ENCODE results near the gene ST6GAL2. TPM values are rescaled to one million over a fixed set of nuclear protein-coding genes. Genes with fewer than 3 reads are reported as not detected.

Gene ST6GAL2
- total RNA-seq, 1 donor, result 0.36 TPM

DNA sequence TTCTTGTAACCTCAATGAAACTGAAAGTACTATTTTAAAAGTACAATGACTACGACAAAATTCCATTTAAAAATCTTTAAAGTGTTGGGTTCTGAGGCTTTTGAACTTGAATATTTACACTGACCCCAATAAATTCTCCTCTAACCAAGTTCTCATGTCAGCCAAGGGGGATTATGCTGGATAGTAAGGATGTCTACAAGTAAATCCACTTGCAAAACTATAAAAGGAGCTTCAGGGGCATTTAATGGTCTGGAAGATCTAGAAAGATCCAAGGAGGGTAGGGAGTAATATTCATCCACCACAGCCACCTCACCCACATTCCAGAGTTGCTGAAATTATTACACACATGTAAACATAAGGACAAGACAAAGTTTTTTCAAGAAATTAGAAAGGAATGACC lies 81.8 kb downstream of the ST6GAL2 start:
- H3K79me2 ChIP-seq (ENCODE audit: insufficient read depth, low read length), result no peaks in the 10 kb centered on the region
- TF ChIP-seq, protein P1, sequence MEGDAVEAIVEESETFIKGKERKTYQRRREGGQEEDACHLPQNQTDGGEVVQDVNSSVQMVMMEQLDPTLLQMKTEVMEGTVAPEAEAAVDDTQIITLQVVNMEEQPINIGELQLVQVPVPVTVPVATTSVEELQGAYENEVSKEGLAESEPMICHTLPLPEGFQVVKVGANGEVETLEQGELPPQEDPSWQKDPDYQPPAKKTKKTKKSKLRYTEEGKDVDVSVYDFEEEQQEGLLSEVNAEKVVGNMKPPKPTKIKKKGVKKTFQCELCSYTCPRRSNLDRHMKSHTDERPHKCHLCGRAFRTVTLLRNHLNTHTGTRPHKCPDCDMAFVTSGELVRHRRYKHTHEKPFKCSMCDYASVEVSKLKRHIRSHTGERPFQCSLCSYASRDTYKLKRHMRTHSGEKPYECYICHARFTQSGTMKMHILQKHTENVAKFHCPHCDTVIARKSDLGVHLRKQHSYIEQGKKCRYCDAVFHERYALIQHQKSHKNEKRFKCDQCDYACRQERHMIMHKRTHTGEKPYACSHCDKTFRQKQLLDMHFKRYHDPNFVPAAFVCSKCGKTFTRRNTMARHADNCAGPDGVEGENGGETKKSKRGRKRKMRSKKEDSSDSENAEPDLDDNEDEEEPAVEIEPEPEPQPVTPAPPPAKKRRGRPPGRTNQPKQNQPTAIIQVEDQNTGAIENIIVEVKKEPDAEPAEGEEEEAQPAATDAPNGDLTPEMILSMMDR (IDR thresholded peaks at IDR 0.05; ENCODE audit: extremely low read depth, low read depth, low read length), result no peak
- H4K20me1 ChIP-seq (ENCODE audit: insufficient read depth, low read length), result no peaks in the 10 kb centered on the region
- no peaks in the 10 kb centered on the region for H3K9me3 ChIP-seq (ENCODE audit: low read depth, low read length)
- no peak for DNase-seq (ENCODE audit: insufficient read length, low spot score, missing footprints)
- no peak overlapping the region for H3K4me2 ChIP-seq (ENCODE audit: insufficient read depth, low read length)
- H3K27me3 ChIP-seq (ENCODE audit: insufficient read depth, low read length), result no peaks in the 10 kb centered on the region
- no peaks in the 10 kb centered on the region for H3K4me1 ChIP-seq (ENCODE audit: insufficient read depth, low read length)
- H3K4me3 ChIP-seq (ENCODE audit: insufficient read depth, low read length), result no peak overlapping the region
- no peak overlapping the region for H3K27ac ChIP-seq (ENCODE audit: low read depth, low read length)
- no peaks in the 10 kb centered on the region for H3K36me3 ChIP-seq (ENCODE audit: insufficient read depth, low read length)
- H2AFZ ChIP-seq (ENCODE audit: low read length), result no peak overlapping the region

- H3K9me3 ChIP-seq (ENCODE audit: low read depth, low read length), result no peaks in the 10 kb centered on the region
- H4K20me1 ChIP-seq (ENCODE audit: insufficient read depth, low read length), result no peaks in the 10 kb centered on the region
- no peaks in the 10 kb centered on the region for H3K79me2 ChIP-seq (ENCODE audit: insufficient read depth, low read length)
- H3K36me3 ChIP-seq (ENCODE audit: insufficient read depth, low read length), result no peaks in the 10 kb centered on the region
- no peaks in the 10 kb centered on the region for H3K4me1 ChIP-seq (ENCODE audit: insufficient read depth, low read length)
- H3K27me3 ChIP-seq (ENCODE audit: insufficient read depth, low read length), result no peaks in the 10 kb centered on the region
- TF ChIP-seq, protein P1 (IDR thresholded peaks at IDR 0.05; ENCODE audit: extremely low read depth, low read depth, low read length), result no peak
- DNase-seq (ENCODE audit: insufficient read length, low spot score, missing footprints), result no peak
- no peak overlapping the region for H3K4me3 ChIP-seq (ENCODE audit: insufficient read depth, low read length)
- no peak overlapping the region for H3K27ac ChIP-seq (ENCODE audit: low read depth, low read length)
- H3K4me2 ChIP-seq (ENCODE audit: insufficient read depth, low read length), result no peak overlapping the region
- H2AFZ ChIP-seq (ENCODE audit: low read length), result no peak overlapping the region
Observed at GRCh38 chr2:106800976-106801655, 84.9 kb downstream of the ST6GAL2 start.

DNA sequence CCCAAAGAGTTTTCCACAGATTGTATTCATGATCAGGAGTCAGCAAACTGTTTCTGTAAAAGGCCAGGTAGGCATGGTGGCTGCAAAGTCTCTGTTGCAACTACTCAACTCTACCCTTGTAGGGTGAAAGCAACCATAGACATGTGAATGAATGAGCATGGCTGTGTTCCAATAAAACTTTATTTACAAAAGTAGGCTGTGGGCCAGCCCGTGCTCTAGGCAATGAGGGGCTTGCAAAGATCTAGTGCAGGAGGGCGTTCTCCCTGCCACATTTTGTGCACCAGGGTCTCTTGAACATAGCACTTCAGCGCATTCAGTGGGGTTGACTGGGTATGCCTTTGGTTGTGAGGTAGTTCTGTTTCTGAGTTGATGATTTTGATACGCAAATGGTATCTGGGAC lies 85.8 kb downstream of the ST6GAL2 start:
- no peak overlapping the region for H3K27ac ChIP-seq (ENCODE audit: low read depth, low read length)
- H3K27me3 ChIP-seq (ENCODE audit: insufficient read depth, low read length), result no peaks in the 10 kb centered on the region
- no peak overlapping the region for H3K4me3 ChIP-seq (ENCODE audit: insufficient read depth, low read length)
- DNase-seq (ENCODE audit: insufficient read length, low spot score, missing footprints), result no peak
- H3K4me2 ChIP-seq (ENCODE audit: insufficient read depth, low read length), result no peak overlapping the region
- no peaks in the 10 kb centered on the region for H3K4me1 ChIP-seq (ENCODE audit: insufficient read depth, low read length)
- TF ChIP-seq, protein P1 (IDR thresholded peaks at IDR 0.05; ENCODE audit: extremely low read depth, low read depth, low read length), result no peak
- H4K20me1 ChIP-seq (ENCODE audit: insufficient read depth, low read length), result no peaks in the 10 kb centered on the region
- H3K9me3 ChIP-seq (ENCODE audit: low read depth, low read length), result no peaks in the 10 kb centered on the region
- no peaks in the 10 kb centered on the region for H3K36me3 ChIP-seq (ENCODE audit: insufficient read depth, low read length)
- no peak overlapping the region for H2AFZ ChIP-seq (ENCODE audit: low read length)
- no peaks in the 10 kb centered on the region for H3K79me2 ChIP-seq (ENCODE audit: insufficient read depth, low read length)

DNA sequence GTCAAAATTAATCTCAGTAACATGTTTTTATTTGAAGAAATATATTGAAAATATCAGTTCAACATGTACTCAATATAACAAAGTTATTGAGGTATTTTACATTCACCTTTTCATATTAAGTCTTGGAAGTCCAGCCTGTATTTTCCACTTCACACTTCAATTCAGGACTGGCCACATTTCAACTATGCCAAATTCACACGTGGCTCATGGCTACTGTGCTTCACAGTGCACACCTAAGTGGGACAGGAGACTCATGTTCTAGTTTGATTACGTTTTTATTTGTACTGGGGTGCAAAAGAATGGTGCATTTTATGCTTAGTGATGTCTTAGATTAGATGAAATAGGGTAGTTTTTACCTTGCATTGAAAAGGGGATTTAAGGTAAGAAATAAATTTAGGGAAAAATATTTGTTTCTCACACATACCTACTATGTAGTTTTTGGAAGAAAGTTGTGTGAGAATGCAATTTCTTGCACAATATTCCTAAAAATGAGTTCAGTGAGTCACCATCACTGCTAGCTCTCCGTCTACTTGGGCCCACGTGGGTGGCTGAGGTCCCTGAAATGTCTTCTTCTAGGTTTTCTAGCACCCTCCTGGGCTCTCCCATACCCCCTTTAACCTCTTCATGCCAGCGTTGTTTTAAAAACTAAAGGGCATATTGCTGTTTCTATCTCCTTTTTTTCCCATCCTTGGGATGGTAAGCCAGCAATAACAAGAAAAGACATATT lies 87.0 kb downstream of the ST6GAL2 start:
- no peak overlapping the region for H3K27ac ChIP-seq (ENCODE audit: low read depth, low read length)
- no peaks in the 10 kb centered on the region for H4K20me1 ChIP-seq (ENCODE audit: insufficient read depth, low read length)
- H3K4me1 ChIP-seq (ENCODE audit: insufficient read depth, low read length), result no peaks in the 10 kb centered on the region
- no peaks in the 10 kb centered on the region for H3K27me3 ChIP-seq (ENCODE audit: insufficient read depth, low read length)
- DNase-seq (ENCODE audit: insufficient read length, low spot score, missing footprints), result peak; percentile 46
- H3K79me2 ChIP-seq (ENCODE audit: insufficient read depth, low read length), result no peaks in the 10 kb centered on the region
- no peak overlapping the region for H2AFZ ChIP-seq (ENCODE audit: low read length)
- no peak overlapping the region for H3K4me2 ChIP-seq (ENCODE audit: insufficient read depth, low read length)
- H3K4me3 ChIP-seq (ENCODE audit: insufficient read depth, low read length), result no peak overlapping the region
- TF ChIP-seq, protein P1 (IDR thresholded peaks at IDR 0.05; ENCODE audit: extremely low read depth, low read depth, low read length), result no peak
- H3K36me3 ChIP-seq (ENCODE audit: insufficient read depth, low read length), result no peaks in the 10 kb centered on the region
- H3K9me3 ChIP-seq (ENCODE audit: low read depth, low read length), result no peaks in the 10 kb centered on the region

Data from osteoblast (primary cell).